Tongue (tissue), 3 donors: ENCODE measurements around the gene THBS4. TPM values are rescaled to one million over a fixed set of nuclear protein-coding genes. Genes with fewer than 3 reads are reported as not detected.

Experiments used
- DNase-seq: peaks from one replicate; pipeline ENCODE4 v3.0.0-alpha.2; 2015
- small RNA-seq: library from RNA; depleted of rRNA; stranded (forward); fragments of <200 nt; gene quantifications from one replicate; pipeline ENCODE3, GENCODE V24; 2014; ENCODE audit warnings: low replicate concordance
- total RNA-seq: library from RNA; depleted of rRNA; stranded (reverse); fragments of >200 nt; gene quantifications from one replicate; pipeline ENCODE4 v1.2.3, GENCODE V29; 2014

Gene THBS4
- total RNA-seq, 1 donor from 2014 or later = 789 TPM

DNA sequence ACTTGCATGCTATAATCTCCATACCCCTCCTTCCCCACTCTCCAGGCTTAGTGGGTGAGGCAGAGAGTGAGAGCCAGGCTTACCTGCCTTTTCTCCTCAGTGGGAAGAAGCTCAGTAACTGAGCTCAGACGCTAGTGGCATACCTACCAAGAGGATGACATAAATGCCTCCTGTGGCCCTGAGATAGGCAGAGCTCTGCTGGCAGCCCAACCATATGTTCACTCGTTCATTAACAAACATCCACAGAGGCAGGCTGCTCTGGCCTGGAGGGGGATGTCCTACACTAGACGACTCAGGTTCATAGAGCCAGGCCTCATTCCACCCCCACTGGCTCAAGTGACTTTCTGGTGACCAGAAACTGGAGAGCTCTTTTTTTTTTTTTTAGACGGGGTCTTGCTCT, 81.3 kb downstream of the THBS4 start:
- no peak for DNase-seq

GRCh38 chr5:80117446-80117845, 82.3 kb downstream of the THBS4 start:
- no peak for DNase-seq

GRCh38 chr5:80119372-80119771, 84.2 kb downstream of the THBS4 start:
- DNase-seq = no peak

GRCh38 chr5:80122579-80122978, 87.4 kb downstream of the THBS4 start:
- no peak for DNase-seq

DNA sequence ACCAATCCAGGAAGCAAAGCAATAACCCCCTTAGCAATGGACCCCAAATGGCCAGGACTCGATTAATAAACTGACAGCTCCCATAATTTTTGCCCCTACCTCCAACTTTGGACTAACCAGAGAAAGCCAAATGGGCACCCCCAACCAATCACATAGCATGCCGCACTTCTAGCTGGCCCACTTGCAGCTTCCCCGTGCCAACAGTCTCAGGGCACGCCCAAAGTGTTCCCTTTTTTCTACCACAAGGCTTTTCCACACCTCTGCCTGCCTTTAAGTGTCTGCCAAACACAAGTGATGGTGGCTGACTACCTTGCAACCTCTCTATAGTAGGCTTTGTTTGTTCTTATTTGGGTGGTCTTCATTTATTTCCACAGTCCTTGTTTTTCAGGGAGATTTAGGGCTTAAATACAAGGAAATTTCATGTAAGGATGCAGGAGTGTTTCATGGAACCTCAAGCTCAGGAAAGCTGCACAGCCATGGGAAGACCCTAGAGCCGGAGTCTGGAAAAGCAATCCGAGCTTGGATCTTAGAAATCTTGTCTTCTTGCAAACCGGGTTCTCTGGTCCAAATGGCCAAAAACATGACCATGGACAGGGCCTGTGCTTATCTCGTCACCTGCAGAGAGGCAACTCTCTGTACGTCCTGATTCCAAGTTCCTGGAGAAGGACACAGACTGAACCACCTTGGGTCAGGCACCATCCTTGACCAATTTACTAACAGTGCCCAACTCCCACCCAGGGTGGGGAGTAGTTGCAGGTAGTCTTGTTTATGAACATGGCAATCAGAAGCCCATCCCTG, 89.2 kb downstream of the THBS4 start:
- DNase-seq = no peak

GRCh38 chr5:80125022-80125961, 90.1 kb downstream of the THBS4 start:
- no peak for DNase-seq

DNA sequence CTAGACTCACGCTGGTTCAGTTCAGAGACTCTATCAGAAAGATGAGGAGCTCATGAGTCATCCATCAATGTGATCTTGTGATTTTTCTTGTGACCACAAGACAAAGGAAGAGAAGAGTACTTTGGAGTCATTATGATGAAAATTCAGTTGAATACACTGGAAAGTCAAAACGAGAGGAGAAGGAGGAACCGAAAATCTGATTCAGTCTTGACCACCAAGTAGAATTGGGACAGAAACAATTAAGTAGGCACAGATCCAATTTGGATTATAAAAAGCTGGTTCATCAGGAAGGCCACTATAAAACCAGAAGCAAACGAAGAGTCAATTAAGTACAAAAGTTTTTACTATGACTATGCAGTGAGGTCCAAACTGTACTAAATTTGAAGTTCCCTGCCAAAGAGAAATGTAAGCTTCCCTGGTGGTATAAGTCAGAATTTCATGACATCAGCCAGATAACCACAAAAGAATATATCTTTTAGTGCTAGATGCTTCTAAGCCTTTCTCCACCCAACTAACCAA, 90.9 kb downstream of the THBS4 start:
- no peak for DNase-seq

- DNase-seq = no peak
These were observed 92.0 kb downstream of the THBS4 start for GRCh38 chr5:80127116-80127552.

GRCh38 chr5:80128141-80128540, 93.0 kb downstream of the THBS4 start:
- peak; percentile 31 for DNase-seq

DNA sequence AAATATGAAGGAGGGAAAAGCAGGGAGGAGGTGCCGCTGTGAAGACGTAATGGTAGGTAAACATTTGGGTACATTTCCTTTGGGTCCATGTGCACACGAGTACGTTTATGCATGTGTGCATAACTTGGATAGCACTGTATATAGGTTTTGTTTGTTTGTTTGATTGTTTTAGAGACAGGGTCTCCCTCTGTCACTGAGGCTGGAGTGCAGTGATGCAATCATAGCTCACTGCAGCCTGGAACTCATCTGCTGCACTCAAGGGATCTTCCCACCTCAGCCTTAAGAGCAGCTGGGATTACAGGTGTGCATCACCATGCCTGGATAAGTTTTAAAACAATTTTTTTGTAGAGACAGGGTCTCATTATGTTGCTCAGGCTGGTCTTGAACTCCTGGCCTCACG, 94.0 kb downstream of the THBS4 start:
- DNase-seq = no peak

Small RNA genes within 50 kb of the gene (small RNA-seq; reads per million reads assigned to genes)
- gene TRMT112P2 = not detected

Other genes with a start within 250 kb of the THBS4 start
- 24.8 TPM for gene MTX3, start 44.1 kb upstream of the THBS4 start, total RNA-seq
- 30.6 TPM for gene SERINC5, start 220.7 kb downstream of the THBS4 start, total RNA-seq